ENCODE data around the gene NAPG. TPM values are rescaled to one million over a fixed set of nuclear protein-coding genes. Genes with fewer than 3 reads are reported as not detected.

The NAPG gene
- total RNA-seq, 1 experiment from 2014 or later: 54.0 TPM

GRCh38 chr18:10585260-10585659 is 59.4 kb downstream of the NAPG start:
- ChIA-PET CTCF (no interaction called here), POLR2A (ENCODE audit: low non-redundant PET) (no interaction called here)
- H3K27ac ChIP-seq (ENCODE audit: low read depth, low read length, poor library complexity, severe bottlenecking): no peak overlapping the region
- no peaks in the 10 kb centered on the region for H3K4me1 ChIP-seq (ENCODE audit: insufficient read depth, low read length, poor library complexity, severe bottlenecking)
- no peak for TF ChIP-seq CTCF (conservative IDR thresholded peaks at IDR 0.05; ENCODE audit: low read depth, low read length)
- no peak for TF ChIP-seq EZH2 (IDR thresholded peaks at IDR 0.05; ENCODE audit: borderline replicate concordance, low read depth, low read length, poor library complexity, severe bottlenecking)
- H3K36me3 ChIP-seq (ENCODE audit: insufficient read depth, low read length, poor library complexity, severe bottlenecking): no peaks in the 10 kb centered on the region
- no peak for DNase-seq (ENCODE audit: low spot score)
- BruUV-seq (replicated peaks): no TSS peak
- H3K9me3 ChIP-seq (ENCODE audit: low read depth, low read length, poor library complexity, severe bottlenecking): no peaks in the 10 kb centered on the region
- H3K27me3 ChIP-seq (replicated peaks; ENCODE audit: insufficient read depth, low read depth, low read length, poor library complexity): no peaks in the 10 kb centered on the region
- intact Hi-C loops (cut with micrococcal nuclease; ENCODE audit: unreplicated experiment): loop anchor here (10.0 kb wide), 1 partner anchor 60 kb away; the partner anchor contains the start of gene NAPG
- H3K4me3 ChIP-seq (ENCODE audit: low read depth, low read length, poor library complexity, severe bottlenecking): no peak overlapping the region

GRCh38 chr18:10588975-10589374 is 63.1 kb downstream of the NAPG start:
- no peaks in the 10 kb centered on the region for H3K9me3 ChIP-seq (ENCODE audit: low read depth, low read length, poor library complexity, severe bottlenecking)
- no TSS peak for BruUV-seq (replicated peaks)
- POLR2A ChIA-PET (ENCODE audit: low non-redundant PET): no interaction called here
- intact Hi-C loops (cut with micrococcal nuclease; ENCODE audit: unreplicated experiment): loop anchor here (10.0 kb wide), 1 partner anchor 64 kb away; the partner anchor contains the start of gene NAPG
- no peak overlapping the region for H3K4me3 ChIP-seq (ENCODE audit: low read depth, low read length, poor library complexity, severe bottlenecking)
- H3K4me1 ChIP-seq (ENCODE audit: insufficient read depth, low read length, poor library complexity, severe bottlenecking): no peaks in the 10 kb centered on the region
- H3K27me3 ChIP-seq (replicated peaks; ENCODE audit: insufficient read depth, low read depth, low read length, poor library complexity): no peaks in the 10 kb centered on the region
- CTCF ChIA-PET: no interaction called here
- H3K36me3 ChIP-seq (ENCODE audit: insufficient read depth, low read length, poor library complexity, severe bottlenecking): no peaks in the 10 kb centered on the region
- DNase-seq (ENCODE audit: low spot score): no peak
- TF ChIP-seq CTCF (conservative IDR thresholded peaks at IDR 0.05; ENCODE audit: low read depth, low read length) (no peak), EZH2 (IDR thresholded peaks at IDR 0.05; ENCODE audit: borderline replicate concordance, low read depth, low read length, poor library complexity, severe bottlenecking) (no peak)
- H3K27ac ChIP-seq (ENCODE audit: low read depth, low read length, poor library complexity, severe bottlenecking): no peak overlapping the region

- H3K4me1 ChIP-seq (ENCODE audit: insufficient read depth, low read length, poor library complexity, severe bottlenecking): no peaks in the 10 kb centered on the region
- H3K4me3 ChIP-seq (ENCODE audit: low read depth, low read length, poor library complexity, severe bottlenecking): no peak overlapping the region
- POLR2A ChIA-PET (ENCODE audit: low non-redundant PET): no interaction called here
- H3K27ac ChIP-seq (ENCODE audit: low read depth, low read length, poor library complexity, severe bottlenecking): no peak overlapping the region
- H3K27me3 ChIP-seq (replicated peaks; ENCODE audit: insufficient read depth, low read depth, low read length, poor library complexity): no peaks in the 10 kb centered on the region
- CTCF ChIA-PET: no interaction called here
- TF ChIP-seq CTCF (conservative IDR thresholded peaks at IDR 0.05; ENCODE audit: low read depth, low read length): no peak
- no peak for TF ChIP-seq EZH2 (IDR thresholded peaks at IDR 0.05; ENCODE audit: borderline replicate concordance, low read depth, low read length, poor library complexity, severe bottlenecking)
- no peaks in the 10 kb centered on the region for H3K9me3 ChIP-seq (ENCODE audit: low read depth, low read length, poor library complexity, severe bottlenecking)
- intact Hi-C loops (cut with micrococcal nuclease; ENCODE audit: unreplicated experiment): no loop called here
- no peaks in the 10 kb centered on the region for H3K36me3 ChIP-seq (ENCODE audit: insufficient read depth, low read length, poor library complexity, severe bottlenecking)
- DNase-seq (ENCODE audit: low spot score): no peak
- no TSS peak for BruUV-seq (replicated peaks)
Measured at GRCh38 chr18:10590412-10590811, 64.6 kb downstream of the NAPG start.
